ENCODE results near the gene PCDHB14.
"Not testable (repeated sequence)": the region's sequence is repeated elsewhere in the genome, so short reads cannot be mapped to it uniquely, and the experiment has no call there.

Gene PCDHB14

DNA sequence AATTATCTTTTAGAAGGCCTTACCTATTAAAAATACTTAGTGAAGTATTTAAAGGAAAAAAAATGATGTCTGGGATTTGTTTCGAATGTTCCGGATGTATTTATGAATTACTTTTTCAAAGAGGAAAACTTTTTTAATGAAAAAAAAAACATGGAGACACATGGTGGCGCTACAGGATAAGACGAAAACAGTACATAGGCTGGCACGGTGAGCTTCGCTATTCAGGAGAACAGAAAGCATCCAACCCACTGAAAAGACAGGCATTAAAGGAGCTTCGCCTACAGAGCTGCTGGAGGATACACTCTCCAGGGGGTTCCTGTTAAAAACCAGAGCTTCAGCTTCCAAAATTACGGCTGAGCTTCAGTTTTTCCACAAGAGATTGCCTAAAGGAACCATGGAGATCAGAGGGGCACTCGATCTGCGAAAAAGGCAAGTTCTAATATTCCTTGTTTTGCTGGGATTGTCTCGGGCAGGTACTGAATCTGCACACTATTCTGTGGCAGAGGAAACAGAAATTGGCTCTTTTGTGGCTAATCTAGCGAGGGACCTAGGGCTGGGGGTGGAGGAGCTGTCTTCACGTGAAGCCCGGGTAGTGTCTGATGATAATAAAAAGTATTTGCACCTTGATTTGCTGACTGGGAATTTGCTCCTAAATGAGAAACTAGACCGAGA, at the start of gene PCDHB14:
Gene PCDHB14 (plus strand): TSS at position 232 of the 672 bp plus-strand sequence. CDS start 163 bp downstream, at position 395.
- peak within 1 kb of the TSS; percentile 1 for H3K4me3 ChIP-seq (ENCODE audit: low read length)
- TF ChIP-seq, protein P1, sequence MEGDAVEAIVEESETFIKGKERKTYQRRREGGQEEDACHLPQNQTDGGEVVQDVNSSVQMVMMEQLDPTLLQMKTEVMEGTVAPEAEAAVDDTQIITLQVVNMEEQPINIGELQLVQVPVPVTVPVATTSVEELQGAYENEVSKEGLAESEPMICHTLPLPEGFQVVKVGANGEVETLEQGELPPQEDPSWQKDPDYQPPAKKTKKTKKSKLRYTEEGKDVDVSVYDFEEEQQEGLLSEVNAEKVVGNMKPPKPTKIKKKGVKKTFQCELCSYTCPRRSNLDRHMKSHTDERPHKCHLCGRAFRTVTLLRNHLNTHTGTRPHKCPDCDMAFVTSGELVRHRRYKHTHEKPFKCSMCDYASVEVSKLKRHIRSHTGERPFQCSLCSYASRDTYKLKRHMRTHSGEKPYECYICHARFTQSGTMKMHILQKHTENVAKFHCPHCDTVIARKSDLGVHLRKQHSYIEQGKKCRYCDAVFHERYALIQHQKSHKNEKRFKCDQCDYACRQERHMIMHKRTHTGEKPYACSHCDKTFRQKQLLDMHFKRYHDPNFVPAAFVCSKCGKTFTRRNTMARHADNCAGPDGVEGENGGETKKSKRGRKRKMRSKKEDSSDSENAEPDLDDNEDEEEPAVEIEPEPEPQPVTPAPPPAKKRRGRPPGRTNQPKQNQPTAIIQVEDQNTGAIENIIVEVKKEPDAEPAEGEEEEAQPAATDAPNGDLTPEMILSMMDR (conservative IDR thresholded peaks at IDR 0.05; ENCODE audit: low read depth, low read length): no peak
- DNase-seq (ENCODE audit: low read depth): no peak

DNA sequence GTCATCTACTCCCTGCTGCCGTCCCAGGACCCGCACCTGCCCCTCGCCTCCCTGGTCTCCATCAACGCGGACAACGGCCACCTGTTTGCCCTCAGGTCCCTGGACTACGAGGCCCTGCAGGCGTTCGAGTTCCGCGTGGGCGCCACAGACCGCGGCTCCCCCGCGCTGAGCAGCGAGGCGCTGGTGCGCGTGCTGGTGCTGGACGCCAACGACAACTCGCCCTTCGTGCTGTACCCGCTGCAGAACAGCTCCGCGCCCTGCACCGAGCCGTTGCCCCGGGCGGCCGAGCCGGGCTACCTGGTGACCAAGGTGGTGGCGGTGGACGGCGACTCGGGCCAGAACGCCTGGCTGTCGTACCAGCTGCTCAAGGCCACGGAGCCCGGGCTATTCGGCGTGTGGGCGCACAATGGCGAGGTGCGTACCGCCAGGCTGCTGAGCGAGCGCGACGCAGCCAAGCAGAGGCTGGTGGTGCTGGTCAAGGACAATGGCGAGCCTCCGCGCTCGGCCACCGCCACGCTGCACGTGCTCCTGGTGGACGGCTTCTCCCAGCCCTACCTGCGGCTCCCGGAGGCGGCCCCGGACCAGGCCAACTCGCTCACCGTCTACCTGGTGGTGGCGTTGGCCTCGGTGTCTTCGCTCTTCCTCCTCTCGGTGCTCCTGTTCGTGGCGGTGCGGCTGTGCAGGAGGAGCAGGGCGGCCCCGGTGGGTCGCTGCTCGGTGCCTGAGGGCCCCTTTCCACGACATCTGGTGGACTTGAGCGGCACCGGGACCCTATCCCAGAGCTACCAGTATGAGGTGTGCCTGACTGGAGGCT, 48.6 kb upstream of the PCDHB14 start:
- not testable (repeated sequence) for H3K4me3 ChIP-seq (ENCODE audit: low read length); DNase-seq (ENCODE audit: low read depth)

DNA sequence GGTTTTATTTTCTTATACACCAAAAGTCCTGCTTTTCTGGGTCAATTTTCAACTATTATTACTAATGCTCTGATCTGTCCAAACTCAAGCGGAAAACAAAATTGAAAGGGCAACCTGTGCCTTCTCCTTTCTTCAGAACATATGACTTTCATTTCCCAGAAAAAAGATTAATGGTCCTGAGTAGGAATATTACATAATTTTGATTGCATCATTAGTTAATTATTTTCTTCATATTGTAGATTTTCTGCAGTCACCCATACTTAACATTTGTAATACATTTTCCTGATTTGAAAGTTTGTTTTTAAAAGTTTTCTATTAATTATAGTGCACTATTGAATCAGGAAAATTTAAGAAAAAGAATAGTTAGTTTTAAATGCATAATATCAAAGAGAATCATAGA, 47.2 kb upstream of the PCDHB14 start:
- H3K4me3 ChIP-seq (ENCODE audit: low read length): no peak overlapping the region
- TF ChIP-seq, protein P1 (conservative IDR thresholded peaks at IDR 0.05; ENCODE audit: low read depth, low read length): no peak
- no peak for DNase-seq (ENCODE audit: low read depth)

DNA sequence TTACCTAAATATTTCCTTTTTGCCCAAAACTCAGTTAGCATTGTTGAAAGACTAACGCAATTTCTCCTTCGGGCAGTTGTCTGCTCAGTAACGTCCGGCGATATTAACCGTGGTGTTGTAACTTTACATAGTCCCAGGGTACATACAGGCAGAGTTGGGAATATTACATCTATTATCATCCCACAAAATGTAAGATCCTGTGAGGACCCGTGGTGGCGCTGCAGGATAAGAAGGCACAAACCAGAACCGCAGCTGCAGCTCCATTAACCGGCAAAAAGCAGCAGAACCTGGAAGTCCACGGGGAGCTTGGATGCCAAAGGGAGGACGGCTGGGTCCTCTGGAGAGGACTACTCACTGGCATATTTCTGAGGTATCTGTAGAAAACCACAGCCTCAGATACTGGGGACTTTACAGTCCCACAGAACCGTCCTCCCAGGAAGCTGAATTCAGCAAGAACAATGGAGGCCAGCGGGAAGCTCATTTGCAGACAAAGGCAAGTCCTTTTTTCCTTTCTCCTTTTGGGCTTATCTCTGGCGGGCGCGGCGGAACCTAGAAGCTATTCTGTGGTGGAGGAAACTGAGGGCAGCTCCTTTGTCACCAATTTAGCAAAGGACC, 45.5 kb upstream of the PCDHB14 start, which contains the start of gene PCDHB8:
Gene PCDHB8 (plus strand): TSS at position 214 of the 615 bp plus-strand sequence. CDS start 245 bp downstream, at position 459.
- DNase-seq (ENCODE audit: low read depth); H3K4me3 ChIP-seq (ENCODE audit: low read length): not testable (repeated sequence)

DNA sequence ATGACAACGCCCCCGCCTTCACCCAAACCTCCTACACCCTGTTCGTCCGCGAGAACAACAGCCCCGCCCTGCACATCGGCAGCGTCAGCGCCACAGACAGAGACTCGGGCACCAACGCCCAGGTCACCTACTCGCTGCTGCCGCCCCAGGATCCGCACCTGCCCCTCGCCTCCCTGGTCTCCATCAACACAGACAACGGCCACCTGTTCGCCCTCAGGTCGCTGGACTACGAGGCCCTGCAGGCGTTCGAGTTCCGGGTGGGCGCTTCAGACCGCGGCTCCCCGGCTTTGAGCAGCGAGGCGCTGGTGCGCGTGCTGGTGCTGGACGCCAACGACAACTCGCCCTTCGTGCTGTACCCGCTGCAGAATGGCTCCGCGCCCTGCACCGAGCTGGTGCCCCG, 43.8 kb upstream of the PCDHB14 start:
- not testable (repeated sequence) for H3K4me3 ChIP-seq (ENCODE audit: low read length); DNase-seq (ENCODE audit: low read depth)

DNA sequence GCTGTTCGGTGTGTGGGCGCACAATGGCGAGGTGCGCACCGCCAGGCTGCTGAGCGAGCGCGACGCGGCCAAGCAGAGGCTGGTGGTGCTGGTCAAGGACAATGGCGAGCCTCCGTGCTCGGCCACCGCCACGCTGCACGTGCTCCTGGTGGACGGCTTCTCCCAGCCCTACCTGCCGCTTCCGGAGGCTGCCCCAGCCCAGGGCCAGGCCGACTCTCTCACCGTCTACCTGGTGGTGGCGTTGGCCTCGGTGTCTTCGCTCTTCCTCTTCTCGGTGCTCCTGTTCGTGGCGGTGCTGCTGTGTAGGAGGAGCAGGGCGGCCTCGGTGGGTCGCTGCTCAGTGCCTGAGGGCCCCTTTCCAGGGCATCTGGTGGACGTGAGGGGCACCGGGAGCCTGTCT, 43.3 kb upstream of the PCDHB14 start:
- not testable (repeated sequence) for DNase-seq (ENCODE audit: low read depth); H3K4me3 ChIP-seq (ENCODE audit: low read length)

DNA sequence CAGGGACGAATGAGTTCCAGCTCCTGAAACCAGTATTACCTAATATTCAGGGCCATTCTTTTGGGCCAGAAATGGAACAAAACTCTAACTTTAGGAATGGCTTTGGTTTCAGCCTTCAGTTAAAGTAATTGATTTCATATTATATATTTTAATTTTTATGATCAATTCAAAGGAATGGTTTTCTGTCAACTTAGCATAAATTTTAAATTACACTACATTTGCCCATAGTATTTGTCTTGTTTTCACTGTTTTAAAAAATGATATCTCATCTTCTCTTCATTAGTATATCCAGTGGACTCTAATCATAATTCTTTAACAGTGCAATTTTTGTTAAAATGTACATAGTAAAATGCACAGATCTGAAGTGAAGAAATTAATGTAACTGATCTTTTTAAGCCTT, 42.8 kb upstream of the PCDHB14 start:
- DNase-seq (ENCODE audit: low read depth): no peak
- TF ChIP-seq, protein P1 (conservative IDR thresholded peaks at IDR 0.05; ENCODE audit: low read depth, low read length): no peak
- no peak overlapping the region for H3K4me3 ChIP-seq (ENCODE audit: low read length)

DNA sequence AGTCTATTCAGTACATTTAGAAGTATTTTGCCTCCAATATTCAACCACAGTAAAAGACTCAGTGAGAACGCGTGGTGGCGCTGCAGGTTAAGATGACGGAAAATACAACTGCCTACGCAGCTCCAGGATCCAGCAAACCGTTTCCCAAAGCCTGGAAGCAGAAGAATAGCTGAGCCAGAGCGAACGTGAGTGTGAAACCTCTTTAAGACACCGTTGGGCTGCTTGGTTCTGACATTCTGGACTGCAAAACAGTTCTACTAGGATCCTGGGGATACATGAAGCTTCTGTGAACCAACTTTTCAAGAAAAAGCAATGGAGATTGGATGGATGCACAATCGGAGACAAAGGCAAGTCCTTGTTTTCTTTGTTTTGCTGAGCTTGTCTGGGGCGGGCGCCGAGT, 40.9 kb upstream of the PCDHB14 start, which contains the start of gene PCDHB16:
Gene PCDHB16 (plus strand): TSS at position 140 of the 400 bp plus-strand sequence. CDS start 173 bp downstream, at position 313.
- DNase-seq (ENCODE audit: low read depth): no peak
- TF ChIP-seq, protein P1 (conservative IDR thresholded peaks at IDR 0.05; ENCODE audit: low read depth, low read length): peak; percentile 20
- peak within 1 kb of the TSS; percentile 8 for H3K4me3 ChIP-seq (ENCODE audit: low read length)

DNA sequence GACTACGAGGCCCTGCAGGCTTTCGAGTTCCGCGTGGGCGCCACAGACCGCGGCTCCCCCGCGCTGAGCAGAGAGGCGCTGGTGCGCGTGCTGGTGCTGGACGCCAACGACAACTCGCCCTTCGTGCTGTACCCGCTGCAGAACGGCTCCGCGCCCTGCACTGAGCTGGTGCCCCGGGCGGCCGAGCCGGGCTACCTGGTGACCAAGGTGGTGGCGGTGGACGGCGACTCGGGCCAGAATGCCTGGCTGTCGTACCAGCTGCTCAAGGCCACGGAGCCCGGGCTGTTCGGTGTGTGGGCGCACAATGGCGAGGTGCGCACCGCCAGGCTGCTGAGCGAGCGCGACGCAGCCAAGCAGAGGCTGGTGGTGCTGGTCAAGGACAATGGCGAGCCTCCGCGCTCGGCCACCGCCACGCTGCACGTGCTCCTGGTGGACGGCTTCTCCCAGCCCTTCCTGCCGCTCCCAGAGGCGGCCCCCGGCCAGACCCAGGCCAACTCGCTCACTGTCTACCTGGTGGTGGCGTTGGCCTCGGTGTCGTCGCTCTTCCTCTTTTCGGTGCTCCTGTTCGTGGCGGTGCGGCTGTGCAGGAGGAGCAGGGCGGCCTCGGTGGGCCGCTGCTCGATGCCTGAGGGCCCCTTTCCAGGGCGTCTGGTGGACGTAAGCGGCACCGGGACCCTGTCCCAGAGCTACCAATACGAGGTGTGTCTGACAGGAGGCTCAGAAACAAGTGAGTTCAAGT, 38.9 kb upstream of the PCDHB14 start:
- H3K4me3 ChIP-seq (ENCODE audit: low read length); DNase-seq (ENCODE audit: low read depth): not testable (repeated sequence)

All from retinal pigment epithelial cell (primary cell).